Hematopoietic multipotent progenitor cell (in vitro differentiated cells): Measurements from ENCODE around the gene APOBEC4. TPM values are rescaled to one million over a fixed set of nuclear protein-coding genes. Genes with fewer than 3 reads are reported as not detected.
A peak's percentile ranks its signal among the peaks of the same experiment; 100 is the strongest.

Experiments
- DNase-seq, 3 donors: peaks; one replicate each; pipeline ENCODE4 v3.0.0-alpha.2; 2011 to 2015; ENCODE audit warnings: low read depth in 2 of 3, low spot score in 2 of 3
- total RNA-seq: library from RNA; depleted of rRNA; stranded (reverse); fragments of >200 nt; gene quantifications from one replicate; pipeline ENCODE4 v1.2.3, GENCODE V29; 2012

APOBEC4 gene
- total RNA-seq, 1 donor: not detected

DNA sequence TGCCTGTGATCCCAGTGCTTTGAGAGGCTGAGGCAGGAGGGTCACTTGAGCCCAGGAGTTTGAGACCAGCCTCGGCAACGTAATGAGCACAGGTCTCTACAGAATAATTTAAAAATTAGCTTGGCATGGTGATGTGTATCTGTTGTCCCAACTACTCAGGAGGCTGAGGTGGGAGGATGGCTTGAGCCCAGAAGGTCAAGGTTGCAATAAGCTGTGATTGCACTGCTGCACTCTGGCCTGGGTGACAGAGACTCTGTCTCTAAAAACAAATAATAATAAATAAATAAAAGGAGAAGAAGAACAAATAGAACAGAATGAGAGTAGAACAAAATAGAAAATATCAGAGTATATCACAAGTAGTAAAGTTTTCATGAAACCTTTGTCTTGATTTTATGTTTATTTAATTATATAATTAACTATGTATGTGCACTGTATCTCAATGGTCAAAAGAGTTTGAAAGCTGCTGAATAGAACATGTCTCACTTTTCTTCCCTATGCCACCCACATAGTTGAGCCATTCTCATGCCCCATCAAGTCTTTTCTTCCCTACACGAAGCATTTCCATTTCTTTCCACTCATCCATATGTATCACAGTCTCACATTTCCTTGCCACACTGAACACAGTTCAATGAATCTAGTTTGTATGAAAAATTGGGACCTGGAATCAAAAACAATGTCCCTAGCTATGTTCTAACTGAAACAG is 22.9 kb upstream of the APOBEC4 start:
- no peak for DNase-seq

DNA sequence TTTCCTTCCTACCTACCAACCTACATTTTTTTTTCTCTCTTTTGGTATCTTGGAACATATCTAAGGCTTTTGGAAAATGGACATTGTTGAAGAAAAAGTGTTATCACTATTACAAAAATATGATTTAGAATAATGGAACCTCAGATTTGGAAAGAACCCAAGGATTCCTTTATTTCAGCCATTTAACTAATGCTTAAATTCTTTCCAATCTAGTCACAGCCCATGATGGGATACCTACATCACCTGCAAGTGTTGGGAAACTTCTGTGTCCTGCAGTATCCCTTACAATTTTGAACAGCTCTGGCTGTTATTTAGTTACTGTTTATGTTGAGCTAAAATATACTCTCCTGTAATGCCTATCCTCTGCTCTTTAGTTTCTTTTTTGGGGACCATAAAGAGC is 22.3 kb upstream of the APOBEC4 start:
- no peak for DNase-seq

DNA sequence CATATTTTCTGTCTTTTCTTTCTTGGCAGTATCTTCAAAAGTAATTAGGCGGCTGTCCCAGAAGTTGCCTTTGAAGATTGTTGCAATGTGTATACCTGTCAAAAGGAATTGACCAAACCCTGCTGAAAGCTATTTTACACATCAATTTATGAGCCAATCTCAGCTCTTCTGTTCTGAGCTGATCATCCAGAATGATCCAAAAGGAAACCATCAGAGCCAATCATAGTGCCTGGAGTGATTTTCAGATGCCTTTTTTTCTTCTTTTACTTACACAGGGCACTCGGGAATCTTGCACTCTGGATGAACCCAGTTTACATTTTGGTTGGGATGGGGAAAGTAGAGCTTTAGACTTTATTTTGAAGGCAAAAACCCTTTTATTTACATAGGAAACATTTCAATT is 21.8 kb upstream of the APOBEC4 start:
- no peak for DNase-seq

DNA sequence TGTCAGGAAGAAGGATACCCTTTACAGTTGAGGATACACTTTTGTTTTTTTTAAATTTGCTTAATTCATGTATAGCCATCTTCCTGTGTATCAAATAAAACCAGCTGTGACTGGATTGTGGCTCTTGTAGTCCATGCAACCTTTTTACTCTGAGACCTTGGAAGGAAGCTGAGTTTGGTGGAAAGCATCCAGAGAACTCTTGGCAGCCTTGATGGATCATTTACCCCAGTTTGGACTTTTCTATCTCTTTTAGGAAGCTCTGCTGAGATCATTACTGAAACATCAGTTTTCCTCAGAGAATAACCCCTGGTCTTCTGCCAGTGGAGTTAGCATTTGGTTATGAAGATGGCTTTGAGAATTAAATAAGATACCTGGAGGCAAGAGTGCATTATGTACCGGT is 21.2 kb upstream of the APOBEC4 start:
- no peak for DNase-seq

DNA sequence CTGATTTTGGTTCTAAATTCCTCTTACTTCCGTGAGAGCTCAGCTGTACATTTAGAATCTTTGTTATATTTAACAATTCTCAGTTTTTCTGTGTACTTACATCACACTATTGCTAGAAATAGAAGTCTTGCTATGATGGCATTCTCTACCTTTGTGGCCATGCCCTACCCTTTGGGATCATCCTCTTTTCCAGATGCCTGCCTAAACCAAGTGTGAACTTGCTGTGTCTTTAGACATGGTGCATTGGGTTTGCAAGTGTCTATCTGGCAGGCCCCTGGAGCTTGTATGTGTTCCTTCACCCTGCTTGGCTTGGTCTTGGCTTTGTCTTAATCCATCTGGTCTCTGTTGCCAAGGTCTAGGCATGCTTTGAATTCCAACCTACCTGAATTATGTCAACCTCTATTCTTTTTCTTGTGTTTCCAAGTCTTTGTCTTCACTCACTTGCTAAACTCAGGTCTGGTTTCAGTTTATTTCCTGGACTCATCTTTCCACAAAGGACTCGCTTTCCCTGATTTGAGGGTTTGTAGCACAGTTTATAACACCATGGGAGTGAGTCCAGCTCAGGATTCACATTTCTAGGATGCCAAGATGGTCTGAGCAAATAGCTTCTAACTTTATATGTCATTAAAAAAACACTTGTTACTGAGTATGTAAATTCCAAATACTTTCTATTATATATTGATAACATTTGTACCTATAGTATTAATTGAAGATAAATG is 20.6 kb upstream of the APOBEC4 start:
- DNase-seq: no peak

DNA sequence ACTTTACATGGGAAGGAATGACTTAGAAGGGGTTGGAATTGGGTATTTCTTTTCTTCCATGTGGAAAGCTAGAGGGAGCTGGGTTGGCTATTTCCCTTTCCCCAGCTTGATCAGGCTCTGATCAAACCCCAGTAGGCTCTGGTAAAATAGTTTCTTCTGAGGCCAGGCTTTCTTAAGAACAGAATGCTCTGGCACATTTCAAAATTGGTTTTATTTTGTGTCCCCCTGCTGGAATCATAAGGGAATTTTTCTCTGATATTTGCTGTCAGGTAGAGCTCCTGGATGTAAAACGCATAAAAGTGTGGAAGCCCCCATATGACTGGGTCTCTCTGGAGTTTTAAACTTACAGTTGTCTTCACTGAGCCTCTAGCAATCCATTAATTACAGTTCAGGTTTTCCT is 17.1 kb upstream of the APOBEC4 start:
- DNase-seq: no peak

DNA sequence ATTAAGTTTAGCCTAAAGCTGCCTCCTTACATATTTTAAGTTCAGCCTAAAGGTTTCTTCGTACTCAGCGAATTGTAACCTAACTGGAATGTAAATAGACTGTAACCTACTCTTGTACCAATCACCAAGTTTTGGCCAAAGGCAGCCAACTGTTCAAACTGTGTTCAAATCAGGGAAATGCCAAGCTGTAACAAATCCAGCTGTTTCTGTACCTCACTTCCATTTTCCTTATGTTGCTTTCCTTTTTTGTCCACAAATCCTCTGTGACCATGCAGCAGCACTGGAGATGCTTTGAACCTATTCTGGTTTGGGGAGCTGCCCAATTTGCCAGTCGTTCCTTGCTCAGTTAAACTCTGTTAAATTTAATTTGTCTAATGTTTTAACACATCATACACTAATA is 3.2 kb upstream of the APOBEC4 start:
- DNase-seq: no peak

DNA sequence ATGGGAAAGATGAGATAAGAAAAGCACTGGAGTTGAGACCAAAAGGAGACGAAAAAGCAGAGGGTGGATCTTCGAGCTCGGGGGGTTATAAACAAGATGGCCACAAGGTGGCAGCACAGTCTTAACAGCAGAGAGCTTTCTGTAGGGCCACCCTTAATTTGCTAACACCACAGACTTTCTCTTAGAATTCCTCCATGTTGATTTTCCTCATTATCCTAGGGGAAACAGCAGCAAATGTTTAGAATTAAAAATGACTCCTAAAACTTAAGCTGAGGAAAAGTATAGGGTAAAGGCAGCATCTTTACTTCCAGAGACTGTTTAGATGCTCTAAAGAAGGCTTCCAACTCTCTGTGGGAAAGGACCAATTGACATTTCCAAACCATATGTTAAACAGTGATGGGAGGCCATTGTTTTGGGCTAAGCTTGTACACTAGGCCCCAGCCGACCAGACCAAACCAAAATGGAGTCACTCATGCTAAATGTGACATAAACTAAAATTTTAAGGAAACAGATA is 2.5 kb upstream of the APOBEC4 start:
- peak; percentile 51 to 78 (median 64) for DNase-seq

DNA sequence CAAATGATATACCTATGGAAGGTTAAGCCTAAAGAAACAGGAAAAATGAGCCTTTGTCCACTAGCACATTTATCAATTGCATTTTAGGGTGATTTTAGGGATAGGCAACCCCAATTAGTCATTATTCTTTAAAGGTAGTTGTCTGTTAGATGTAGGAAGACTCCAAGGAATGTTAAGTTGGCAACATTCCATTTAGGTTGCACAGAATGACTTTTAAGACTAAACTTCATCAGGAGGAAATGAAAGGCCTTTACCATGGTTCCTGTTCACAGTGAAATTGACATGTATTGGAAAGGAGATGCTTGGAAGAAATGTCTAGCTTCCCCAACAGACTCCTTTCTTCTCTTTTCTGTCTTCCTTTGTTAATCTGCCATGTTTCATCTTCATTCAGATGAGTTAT is 1.6 kb upstream of the APOBEC4 start:
- no peak for DNase-seq

DNA sequence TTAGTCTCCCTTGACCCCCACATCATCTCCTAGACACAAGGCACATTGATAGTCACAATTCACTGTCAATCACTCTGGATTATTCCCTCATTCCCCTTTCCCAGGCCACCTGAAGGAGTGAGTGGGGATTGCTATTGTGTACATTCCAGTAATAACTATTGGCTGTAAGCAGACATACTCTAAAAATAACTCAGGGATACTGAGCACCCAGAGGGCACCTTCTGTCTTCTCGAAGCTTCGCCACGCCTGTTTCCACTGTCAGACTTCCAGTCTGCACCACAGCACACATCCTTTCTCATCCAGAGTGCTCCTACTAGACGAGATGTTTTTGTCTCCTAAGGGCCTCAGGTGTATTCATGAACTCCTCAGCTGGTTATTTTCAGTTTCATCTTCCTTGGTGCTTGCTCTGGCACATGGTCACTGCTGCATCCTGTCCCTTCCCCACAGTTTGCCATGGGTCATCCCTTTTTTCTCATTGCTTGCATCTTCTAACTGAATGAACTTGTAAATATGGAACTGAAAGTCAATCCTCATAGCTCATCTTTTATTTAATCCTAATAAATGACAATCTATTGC is 848 bp upstream of the APOBEC4 start:
- DNase-seq: no peak

DNA sequence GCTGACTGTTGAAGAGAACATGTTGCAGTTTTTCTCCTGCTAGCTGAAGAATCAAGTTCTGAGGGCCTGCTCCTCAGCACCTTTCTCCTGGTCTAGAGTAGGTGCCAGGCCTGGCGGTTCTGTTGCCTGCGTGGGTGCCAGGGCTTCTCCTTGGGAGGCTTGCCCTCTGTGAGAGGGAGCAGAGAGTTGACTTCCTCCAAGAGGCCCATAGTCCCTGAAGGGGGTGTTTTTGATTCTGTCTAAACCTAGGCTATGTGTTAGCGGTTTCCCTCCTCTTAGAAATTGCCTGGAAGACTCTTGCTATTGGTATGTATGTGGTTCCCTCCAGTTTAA is 312 bp upstream of the APOBEC4 start:
- no peak for DNase-seq

DNA sequence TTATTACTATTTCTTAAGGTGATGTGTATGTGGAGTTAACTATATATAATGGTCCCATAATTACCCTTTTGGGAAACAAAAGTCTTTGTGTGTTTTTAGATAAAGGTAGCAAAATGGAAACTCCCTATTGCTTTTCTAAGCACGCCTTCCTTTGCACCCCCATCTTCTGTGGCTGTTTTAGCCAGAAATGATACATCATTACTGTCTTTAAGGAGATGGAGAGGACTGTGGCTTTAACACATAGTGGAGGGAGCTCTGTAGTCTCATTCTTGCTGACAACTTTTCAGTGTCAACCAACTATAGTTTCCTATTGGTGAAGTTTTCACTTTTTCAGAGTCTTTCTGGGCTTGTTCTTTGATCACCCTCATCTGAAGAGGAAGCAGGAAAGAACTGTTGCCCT is 1.0 kb downstream of the APOBEC4 start:
- no peak for DNase-seq

DNA sequence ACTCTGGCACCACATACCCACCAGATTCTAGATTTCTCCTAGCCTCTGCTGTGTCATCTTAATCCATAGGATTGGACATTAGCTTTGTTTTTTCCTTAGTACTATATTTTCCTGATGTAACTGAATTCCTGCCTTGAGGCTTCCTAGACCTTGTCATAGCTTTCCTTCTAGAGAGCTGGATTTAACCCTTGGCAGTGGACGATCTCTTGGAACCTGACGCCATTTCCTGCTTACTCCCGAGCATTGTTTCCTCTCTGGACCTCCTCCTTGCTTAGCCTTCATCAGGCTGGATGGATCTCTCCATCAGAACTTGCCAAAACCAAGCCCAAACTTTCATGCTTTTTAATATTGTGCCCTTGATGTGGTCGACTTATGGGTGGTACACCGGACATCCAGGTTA is 1.5 kb downstream of the APOBEC4 start:
- no peak for DNase-seq

DNA sequence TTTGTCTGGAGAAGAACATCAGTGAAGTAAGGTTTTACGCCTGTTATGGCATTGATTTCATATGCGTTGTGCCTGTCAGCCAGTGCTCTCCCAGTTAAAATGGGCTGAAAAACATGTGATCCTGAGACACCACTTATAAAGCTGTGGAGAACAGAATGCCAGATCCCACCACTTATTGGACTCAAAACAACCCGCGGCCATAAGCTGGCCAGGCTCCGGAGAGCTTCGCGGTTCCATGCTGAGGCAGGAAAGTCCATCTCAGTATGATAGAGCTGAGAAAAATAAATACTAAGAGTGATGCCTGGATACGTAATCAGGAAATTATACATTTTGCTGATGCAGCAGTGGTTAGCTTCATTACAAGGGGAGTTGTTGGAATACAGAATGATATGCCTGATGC is 5.1 kb downstream of the APOBEC4 start:
- DNase-seq: no peak

DNA sequence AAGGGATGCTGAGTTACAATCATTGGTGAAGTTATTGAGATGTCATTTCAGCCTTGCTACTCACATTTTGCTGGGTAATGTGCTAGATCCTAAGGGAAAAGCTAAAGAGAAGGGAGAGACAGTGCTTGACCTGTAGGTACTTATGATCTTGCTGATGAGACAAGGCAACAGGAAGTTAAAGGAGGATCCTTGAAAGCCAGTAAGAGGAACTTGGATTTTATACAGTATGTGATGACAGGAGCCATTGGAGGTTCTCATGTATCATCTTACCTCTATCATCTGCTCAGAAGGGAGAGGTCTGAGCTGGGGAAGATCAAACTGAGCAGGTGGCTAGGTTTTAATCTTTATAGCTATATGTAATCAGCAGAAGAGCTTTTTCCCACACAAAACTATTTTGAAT is 6.3 kb downstream of the APOBEC4 start:
- DNase-seq: no peak

DNA sequence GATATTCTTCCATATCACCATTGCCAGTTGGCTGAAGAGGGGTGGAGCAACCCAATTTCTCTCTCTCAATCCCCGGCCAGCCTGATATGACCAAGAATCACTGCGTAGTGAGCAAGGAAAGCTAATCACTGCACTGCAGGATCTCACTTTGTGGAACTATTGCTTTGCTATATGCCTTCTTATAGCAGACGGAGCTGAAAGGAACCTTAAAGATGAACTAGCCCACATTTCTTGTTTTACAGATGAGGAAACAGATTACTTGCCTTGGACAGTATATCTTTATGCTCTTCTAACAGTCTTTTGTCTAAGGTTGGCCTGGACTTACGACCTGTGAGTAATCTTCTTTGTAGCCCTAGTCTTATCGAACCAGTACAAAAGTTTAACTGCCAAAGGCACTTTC is 7.6 kb downstream of the APOBEC4 start:
- peak in 1 of 3 donors; percentile 30 for DNase-seq

DNA sequence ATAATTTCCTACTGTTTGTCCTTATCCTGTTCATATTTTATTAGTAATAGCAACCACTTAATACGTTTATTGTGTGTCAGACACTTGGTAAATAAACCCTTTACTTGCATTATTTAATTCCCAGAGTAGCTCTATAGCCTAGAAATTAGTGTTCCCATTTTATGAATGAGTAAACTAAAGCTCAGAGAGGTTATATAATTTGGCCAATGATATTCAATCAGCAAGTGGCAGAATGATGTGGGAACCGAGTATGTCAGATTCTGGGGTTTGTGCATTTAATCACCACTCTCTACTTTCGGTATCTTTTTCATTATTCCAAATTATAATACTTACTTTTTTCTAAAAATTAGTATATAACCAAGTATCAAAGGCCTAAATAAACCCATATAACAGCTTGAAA is 10.9 kb downstream of the APOBEC4 start:
- no peak for DNase-seq

DNA sequence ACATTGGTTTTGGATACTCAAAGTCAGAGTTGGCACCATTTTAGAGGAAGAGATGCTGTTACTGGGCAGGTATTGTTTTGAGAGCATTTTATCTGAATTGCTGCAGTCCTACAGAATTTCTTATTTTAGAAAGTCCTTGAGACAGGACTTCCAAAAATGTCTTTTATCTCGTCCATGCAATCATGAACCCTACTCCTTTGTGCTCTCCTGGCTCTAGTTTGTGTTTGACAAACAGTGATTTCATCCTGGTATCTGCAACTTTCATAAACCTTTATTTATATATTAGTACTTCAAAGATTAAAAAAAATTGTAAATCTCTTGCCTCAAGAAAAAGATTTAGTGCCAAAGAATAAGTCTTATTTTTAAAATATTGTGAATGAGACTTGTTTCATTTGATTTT is 12.9 kb downstream of the APOBEC4 start:
- DNase-seq: no peak

DNA sequence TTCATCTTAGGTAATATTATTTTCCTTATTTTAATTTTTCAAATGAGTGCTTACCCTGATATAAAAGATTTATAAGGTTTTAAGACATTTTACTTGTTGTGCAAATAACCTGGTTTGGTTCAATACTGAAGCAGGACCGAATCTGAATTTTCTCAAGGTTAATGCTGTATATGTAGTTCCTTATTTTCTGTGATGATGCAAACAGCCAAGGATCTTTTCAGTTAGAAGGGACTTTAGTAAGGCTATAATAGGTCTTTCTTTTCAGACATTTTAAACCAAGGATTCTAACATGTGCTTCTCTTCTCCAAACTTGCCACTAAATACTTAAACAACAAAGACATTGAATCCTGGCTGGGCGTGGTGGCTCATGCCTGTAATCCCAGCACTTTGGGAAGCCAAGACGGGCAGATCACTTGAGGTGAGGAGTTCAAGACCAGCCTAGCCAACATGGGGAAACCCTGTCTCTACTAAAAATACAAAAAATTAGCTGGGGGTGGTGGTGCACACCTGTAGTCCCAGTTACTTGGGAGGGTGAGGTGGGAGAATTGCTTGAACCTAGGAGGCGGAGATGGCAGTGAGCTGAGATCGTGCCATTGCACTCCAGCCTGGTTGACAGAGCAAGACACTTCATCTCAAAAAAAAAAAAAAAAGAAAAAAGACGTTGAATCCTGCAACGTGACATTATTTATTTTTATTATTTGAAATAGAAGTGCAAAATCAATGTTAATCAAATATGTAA is 14.3 kb downstream of the APOBEC4 start:
- DNase-seq: no peak

DNA sequence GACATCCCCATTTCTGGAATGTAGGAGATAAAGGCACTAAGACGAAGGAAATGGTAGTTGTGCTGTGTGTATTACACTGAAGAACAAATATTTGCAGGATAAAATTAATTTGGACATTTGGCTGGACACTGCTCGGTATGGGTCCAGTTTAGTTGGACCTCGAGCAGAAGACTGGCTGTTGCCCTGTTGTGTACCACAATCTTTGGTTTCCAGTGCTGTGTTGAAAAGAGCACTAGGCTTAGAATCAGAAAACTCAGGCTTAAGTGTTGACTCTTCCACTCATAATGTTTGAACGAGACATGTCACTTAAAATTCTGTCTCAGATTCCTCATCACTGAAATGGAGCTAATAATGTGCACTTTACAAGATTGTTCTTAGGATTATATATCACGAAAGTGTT is 16.3 kb downstream of the APOBEC4 start:
- DNase-seq: no peak

DNA sequence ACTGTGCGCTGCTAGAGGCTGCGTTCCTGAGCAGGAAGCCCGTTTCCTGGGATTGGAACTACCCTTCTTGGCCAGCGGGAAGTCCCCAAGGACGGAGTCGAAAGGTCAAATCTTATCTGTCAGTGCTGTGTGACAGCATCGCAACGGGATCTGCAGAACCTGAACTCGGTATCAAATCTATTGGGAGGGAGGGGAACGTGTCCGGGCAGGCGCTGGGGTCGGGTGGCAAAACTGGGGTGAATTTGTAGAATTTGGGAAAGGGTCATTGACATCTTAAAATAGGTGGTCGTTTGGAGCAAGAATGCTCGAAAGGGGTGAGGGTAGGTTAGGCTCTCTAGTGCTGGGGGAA is 16.8 kb downstream of the APOBEC4 start:
- no peak for DNase-seq
